GM18526 (cell line): ENCODE results near the gene ALDH1L1.

ENCODE experiments used
- POLR2A ChIP-seq: IDR thresholded peaks from 3 replicates; pipeline ENCODE4 v1.6.1; 2011; ENCODE audit not compliant: insufficient read length; ENCODE audit errors: extremely low read depth

ALDH1L1 gene

DNA sequence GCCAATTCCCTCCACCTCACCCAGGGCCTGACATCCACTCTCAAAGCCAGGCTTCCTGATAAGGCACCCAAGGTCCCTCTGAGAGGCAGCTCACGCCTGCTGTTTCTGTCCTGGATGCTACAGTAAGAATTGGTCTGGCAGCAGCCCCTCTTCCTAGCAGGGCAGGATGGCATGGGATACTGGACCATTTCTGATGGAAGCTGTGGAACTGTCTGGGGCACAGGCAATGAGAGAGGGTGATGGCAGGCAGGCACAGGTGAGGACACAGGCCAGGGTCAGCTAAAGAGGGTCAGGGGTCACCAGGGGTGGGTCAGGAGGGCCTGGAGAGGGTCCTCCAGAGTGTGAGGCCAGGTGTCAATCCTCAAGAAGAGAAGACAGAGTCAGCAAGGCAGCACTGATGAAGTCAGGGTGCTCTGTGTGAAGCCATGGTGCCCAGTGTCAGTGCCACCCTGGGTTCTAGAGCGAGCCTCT is 54.6 kb downstream of the ALDH1L1 start:
- no peak for TF ChIP-seq POLR2A

DNA sequence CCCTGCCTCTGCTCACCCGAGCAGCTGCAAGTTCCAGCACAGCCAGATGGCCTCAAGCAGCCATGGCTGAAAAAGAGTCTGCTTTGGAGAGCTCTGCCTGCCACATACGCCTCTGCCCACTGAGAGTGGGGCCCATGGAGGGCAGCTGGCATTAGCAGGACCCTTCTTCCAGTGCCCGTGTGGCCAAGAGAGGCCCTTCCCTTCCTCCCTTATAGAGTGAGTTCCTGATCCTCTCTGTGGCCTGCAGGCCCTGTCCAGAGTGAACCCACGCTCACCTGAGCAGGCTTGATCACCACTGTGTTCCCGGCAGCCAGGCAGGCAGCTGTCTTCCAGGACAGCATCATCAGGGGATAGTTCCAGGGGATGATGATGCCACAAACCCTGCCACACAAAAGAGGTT is 55.0 kb downstream of the ALDH1L1 start:
- TF ChIP-seq POLR2A: no peak

DNA sequence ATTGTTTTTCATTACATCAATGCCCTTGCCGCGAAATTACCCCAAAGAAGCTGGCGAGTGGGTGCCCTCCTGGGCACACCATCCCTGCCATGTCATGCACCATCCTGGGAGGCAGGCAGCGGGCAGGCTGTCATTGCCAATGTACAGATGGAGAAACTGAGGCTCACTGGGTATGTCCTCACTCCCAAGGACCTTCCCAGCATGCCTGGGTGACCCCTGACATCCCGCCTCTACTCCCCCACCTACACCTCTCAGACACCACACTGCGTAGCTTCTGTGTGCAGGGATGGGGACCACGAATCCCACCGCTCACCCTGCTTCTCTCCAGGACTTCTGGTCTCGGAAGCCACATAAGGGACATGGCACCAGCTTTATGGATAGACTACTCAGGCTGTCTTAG is 55.5 kb downstream of the ALDH1L1 start:
- no peak for TF ChIP-seq POLR2A

DNA sequence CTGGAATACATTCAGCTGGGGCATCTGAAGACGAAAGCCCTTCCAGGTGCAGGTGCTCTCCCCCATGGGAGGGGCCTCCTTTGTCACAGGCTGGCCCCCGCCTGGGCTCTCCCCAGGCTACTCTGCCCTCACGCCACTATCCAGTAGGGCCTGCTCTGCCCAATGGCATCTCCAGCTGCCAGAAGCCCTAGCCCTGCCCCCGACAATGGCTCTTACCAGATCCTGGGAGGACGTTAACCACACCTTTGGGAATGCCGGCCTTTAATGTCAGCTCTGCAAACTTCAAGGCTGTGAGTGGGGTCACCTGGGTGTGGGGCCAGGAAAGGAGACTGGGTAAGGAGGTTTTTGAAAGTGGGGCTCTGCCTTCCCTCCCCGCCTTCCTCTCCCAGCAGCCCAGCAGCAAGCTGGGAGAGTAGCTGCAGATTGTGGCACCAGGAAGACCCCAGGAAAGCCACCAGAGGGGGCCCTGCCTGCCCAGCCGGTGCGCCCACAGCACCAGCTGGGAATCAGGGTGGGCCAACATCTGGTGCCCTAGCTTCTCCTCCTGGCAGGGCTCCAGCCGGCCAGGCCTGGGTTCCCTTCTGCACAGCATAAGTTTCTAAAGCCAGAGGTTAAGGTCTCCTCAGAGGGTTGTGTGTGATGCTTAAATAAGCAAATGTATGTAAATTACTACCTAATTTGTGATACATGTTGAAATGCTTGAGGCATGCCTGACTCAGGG is 56.1 kb downstream of the ALDH1L1 start:
- TF ChIP-seq POLR2A: no peak

DNA sequence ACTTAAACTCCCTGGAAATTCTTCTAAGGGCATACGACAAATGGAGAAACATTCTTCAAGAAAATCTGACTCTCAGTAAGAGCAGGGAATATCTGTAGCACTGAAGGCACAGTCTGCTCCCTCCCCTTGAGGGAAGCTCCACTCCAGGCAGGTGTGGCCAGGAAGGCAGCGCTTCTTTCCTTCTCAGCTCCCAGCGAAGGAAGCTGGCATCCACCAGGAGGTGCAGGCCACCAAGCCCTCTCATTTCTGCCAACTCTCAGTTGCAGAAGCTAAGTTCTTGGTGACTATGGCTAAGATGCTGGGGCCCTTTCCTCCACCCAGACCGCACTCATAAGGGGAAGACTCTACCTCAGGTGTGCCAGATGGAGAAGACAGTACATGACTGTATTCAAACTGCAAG is 58.8 kb downstream of the ALDH1L1 start:
- TF ChIP-seq POLR2A: no peak

DNA sequence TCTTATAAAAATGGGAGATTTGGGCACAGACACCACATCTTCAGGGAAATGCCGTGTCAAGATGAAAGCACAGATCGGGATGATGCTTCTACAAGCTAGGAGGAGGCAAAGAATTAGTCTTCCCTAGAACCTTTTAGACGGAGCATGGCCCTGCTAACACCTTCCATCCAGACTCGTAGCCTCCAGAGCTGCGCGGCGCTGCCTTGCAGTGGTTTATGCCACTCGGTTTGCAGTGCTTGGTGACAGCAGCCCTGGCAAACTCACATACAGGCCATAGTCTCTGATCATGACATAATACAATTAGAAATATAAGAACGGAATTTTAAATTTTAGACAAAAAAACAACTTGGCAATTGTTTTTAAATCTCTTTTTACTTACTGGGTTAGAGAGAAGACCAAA is 59.3 kb downstream of the ALDH1L1 start:
- no peak for TF ChIP-seq POLR2A

DNA sequence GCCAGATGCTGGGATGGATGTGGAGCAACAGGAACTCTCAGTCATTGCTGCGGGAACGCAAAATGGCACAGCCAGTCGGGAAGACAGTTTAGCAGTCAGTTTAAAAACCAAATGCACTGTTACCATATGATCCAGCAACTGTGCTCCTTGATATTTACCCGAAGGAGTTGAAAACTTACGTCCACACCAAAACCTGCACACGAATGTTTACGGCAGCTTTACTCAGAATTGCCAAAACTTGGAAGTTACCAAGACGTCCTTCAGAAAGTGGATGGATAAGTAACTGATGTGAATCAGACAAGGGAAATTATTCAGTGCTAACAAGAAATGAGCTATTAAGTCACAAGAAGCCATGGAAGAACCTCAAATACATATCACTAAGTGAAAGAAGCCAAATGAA is 60.4 kb downstream of the ALDH1L1 start:
- TF ChIP-seq POLR2A: no peak

DNA sequence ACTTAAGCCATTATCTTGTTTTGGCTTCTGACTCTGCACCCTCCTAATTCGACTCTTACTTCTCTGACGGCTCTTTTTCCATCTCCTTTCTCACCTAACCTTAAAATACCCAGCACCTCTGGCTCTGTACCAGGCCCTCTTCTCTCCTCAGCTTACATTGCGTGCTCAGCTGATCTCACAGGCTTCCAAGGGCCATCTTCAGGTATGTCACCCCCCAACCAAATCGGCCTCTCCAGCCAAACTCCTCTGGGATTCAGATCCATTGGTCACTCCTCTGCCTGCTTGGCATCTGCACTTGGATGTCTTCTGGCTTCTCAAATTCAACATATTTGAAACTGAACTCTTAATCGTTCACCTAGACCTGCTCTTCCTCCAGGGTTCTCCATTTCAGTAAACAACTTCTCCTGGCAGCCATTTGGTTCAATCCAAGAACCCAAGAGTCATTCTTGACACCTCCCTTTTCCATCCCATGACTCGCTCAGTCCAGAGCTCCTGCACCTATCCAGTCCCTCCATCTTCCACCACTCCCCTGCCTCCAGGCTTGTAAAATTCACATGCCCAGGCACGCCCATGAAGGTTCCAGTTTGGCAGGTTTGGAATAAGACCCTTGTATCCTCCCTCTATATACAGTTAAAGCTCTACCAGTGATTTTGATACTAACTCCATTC is 61.2 kb downstream of the ALDH1L1 start:
- TF ChIP-seq POLR2A: no peak

DNA sequence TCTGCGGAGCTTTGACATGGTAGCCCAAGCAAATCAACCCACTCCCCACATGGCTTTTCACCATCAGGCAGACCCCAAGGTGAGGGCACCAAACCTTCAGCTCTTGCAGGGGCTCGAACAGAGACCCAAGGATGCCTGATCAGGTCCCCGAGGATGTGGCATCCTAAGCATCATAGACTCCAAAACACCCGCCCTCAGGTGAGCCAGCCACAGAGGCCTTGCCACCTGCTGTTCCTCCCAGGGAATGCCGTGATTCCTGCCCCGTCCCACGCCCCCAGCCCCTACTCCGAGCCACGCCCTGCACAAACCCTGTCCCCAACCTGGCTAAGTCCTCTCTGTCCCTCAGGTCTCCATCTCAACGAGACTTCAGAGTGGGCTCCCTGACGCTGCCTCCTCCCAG is 61.8 kb downstream of the ALDH1L1 start:
- TF ChIP-seq POLR2A: no peak

DNA sequence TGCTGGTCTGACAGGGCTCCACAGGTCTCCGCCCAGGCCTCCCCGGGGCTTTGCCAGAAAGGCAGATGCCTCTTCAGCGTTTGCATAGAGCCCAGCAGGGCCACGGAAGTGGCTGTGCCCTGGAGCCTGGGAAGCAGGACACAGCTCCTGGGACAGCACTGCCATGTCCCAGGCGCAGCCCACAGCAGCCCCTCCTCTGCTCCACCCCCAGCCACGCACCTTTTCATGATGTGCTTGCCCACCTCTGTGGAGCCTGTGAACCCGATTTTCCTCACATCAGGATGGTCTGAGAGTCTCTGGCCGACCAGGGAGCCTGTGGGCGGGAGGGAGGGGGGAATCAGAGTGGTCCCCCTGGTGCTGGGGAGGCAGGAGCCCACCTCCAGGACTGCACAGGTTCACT is 62.6 kb downstream of the ALDH1L1 start:
- TF ChIP-seq POLR2A: no peak

DNA sequence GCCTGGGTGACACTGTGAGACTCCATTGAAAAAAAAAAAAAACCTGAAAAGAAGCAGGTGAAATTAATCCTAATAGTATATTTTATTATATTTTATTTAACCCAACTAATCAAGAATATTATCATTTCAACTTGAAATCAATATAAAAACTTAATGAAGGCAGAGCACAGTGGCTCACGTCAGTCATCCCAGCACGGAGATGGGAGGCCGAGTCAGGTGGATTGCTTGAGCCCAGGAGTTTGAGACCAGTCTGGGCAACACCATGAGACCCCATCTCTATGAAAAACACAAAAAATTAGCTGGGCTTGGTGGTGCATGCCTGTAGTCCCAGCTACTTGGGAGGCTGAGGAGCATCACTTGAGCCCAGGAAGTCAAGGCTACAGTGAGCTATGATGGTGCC is 63.2 kb downstream of the ALDH1L1 start:
- TF ChIP-seq POLR2A: no peak

DNA sequence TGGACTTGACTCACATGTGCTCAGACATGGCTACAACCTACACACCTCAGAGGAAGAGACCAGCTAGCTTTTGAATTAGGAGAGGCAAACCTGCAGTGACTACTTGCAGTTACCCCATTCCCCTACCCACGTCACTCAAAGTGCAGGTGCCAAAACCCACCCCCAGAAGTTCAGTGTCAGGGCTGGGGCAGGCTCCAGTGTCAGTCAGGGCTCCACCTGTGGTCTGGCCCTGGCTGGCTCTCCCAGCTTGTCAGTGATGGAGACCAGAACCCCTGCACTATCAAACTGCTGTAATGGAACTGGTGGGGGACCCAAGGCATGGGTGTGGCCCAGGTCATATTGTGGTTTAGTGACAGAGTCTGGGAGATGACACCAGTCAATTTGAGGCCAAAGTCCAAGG is 63.9 kb downstream of the ALDH1L1 start:
- TF ChIP-seq POLR2A: no peak

DNA sequence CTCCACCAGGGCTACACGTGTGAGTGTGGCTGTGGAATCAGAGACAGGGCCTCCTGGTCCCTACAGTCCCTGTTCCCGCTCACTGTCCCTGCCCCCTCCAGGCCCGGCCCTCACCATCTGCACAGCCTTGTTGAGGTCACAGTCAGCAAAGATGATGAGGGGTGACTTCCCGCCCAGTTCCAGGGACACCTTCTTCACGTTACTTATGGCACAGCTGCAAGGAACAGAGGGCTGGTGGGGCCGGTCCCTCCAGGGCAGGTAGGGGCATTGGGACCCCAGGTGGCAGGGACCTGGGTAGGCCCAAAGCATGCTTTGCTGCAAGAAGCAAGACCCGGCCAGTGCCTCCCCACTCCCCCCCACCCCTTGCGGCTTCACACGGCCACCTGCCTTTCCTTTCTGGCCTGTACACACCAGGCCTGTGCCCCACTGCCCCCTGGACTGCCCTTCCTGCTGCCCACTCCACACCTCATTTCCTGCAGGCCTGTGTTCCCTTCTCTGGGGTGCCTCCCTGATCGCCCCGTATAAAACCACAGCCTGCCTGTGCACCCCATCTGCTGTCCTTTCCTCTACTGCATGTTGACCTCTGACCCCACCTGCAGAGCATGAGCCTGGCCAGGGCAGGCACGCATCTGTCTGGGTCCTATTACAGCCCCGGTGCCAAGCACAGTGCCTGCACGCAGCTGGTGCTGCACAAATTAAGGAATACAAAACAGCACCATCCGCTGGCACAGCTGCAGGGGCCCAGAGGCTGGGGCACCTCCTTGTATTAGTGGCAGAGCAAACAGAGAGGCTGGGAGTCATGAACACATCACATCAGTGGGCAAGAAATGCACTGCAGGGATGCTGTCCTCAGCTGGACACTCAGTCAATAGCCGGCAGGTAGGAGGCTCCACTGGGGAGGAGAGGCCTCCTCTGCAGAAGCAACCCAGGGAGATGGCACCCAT is 65.7 kb downstream of the ALDH1L1 start:
- no peak for TF ChIP-seq POLR2A

DNA sequence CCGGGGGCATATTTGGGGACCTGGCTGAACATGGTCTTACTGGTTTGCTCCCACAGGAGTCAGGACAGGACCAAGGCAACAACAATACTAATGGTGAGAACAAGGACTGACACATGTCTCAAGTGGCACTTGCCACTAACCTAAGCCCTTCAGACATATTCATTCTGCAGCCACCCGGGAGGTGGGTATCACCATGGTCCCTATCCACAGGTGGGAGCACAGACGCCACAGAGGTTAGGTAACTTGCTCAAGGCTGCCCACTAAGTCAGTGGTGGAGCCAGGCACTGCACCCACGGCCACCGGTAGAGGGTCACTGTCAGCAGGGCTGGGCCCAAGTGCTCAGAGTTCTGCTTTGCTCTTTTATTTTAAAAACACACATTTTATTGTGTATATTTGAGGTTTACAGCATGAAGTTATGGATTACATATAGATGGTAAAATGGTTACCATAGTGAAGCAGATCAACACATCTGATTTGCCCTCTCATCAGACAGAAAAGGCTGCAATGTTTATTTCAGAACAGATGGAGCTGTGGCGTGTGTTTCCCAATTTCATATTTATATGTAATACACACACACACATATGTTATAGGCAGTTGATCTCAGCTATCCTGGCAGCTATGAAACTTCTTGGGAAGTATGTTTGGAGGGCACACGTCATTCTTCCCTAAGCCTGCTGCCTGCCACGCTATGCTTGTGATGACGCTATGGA is 66.5 kb downstream of the ALDH1L1 start:
- TF ChIP-seq POLR2A: no peak

DNA sequence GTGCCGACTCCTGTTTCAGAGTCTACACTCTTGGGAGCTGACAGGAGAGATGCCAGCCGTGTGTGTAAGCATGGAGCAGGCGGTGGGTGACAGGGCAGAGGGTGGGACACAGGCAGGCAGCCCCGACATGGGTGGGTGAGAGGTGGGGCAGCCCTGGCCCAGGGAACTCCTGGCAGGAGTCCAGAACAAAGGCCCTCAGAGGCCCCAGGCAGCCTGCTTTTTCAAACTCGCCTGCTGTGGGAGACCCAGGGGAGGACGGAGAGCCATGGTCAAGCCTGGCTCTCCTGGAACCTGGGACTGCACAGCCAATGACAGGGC is 67.2 kb downstream of the ALDH1L1 start:
- no peak for TF ChIP-seq POLR2A

DNA sequence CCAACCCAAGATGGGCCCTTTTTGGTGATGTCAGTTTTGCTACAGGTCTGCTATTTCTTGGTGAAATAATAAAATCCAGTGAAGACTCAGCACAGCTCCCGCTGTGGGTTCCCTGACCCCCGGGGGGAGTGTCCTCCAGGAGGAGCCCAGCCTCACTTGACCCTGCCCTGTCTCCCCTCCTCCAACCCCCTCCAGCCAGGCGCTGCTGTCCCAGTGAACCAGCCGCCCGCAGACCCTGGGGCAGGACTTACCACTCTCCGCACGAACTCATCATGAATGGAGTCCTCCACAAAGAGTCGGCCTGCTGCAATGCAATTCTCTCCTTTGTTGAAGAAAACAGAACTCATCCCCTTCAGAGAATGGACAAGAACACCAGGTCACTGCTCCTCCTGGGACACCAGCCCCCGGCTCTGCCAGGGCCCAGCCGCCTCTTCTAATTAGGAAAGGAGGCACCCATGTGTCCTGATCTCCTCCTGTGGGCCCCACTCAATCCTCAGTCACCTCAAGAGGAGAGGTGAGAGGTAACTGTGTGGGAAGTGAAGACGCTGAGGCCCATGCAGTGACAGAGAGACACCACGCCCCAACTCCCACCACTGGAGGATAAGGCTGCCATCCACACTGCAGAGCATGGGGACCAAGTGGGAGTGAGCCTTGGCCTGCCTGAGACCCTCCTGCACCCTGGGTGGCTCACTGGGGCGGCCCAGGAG is 67.7 kb downstream of the ALDH1L1 start:
- TF ChIP-seq POLR2A: no peak
